GM19043 (cell line): Measurements from ENCODE around the gene MBNL3.
"Not testable (repeated sequence)": the region's sequence is repeated elsewhere in the genome, so short reads cannot be mapped to it uniquely, and the experiment has no call there.

Experiments used
- ATAC-seq: cut with Tn5 transposase; IDR thresholded peaks from one replicate; pipeline ENCODE4 v1.9.1; 2021; ENCODE audit warnings: low read depth; ENCODE audit not compliant: unreplicated experiment

Gene MBNL3

GRCh38 chrX:132480581-132481203, 8.1 kb downstream of the MBNL3 start:
- peak; percentile 83 for ATAC-seq

GRCh38 chrX:132474544-132475248, 14.1 kb downstream of the MBNL3 start:
- ATAC-seq = no peak

DNA sequence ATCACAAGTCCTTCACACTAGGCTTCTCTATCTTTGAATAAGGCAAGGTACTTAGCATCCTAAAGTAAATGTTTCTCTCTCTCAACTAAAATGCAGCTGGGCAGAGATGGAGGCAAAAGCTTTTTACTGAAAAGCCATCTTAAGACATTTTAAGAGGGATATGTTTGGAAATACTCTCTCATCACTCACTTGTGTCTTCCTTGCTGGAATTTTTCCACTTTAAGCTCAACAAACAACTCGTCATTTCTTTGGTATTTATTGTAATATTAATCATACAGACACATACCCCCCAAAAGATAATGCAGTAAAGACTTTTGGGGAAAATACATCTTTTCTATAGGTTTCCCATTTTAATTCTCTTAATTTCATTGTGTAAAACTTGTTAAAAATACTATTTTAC, 16.4 kb downstream of the MBNL3 start:
- ATAC-seq = no peak

- no peak for ATAC-seq
Measured at GRCh38 chrX:132470831-132471230, 18.0 kb downstream of the MBNL3 start.

- ATAC-seq = no peak
Measured at GRCh38 chrX:132470179-132470578, 18.7 kb downstream of the MBNL3 start.

DNA sequence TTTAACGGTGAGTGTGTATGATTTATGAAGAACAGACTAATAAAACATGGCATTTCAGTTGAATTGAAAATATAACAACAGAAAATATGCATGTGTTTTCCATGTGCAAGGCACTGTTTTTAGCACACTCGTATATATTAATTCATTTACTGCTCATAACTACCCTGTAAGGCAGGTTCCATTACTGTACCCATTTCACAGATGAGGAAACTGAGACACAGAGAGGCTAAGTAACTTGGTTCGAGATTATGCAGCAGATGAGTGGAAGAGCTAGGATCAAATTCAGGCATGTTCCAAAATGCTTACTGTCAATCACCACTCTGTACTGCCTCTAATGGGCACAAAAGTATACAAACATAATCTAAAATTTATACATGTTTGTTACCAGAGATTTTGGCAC, 20.4 kb downstream of the MBNL3 start:
- no peak for ATAC-seq

DNA sequence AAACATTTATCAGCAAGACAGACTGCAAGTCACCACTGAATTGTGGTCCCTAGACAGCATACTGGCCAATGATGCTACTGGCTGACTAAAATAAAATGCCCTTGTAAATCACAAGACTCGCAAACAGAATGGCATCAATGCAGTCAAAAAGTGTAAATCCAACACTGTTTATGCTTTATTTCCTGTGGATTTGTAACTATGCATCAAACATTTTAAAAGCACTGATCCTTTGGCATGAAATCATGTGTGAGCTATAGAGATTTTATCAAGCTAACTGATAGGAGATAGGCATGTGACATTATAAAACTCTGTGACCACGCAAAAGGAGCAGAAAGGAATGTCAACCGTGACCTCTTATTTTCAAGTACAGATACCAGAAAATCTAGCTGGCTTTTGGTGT, 20.8 kb downstream of the MBNL3 start:
- no peak for ATAC-seq

DNA sequence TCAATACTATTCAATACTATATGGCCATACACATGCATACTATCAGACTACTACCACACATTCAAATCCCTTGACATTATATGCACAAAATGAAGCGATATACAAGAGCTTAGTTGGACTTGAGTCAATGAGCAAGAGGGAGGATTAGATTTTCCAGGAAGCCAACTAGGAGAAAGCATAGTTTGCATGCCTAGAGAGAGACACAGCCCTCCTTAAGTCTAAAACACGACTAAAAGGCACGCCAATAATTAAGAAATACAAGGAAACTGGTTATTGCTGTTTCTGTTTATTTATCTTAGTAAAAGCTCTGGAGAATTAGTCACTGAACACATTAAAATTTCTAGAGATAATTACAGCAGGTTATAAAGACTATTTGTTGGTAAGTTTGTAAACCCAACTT, 21.8 kb downstream of the MBNL3 start:
- no peak for ATAC-seq

GRCh38 chrX:132463411-132463810, 25.4 kb downstream of the MBNL3 start:
- no peak for ATAC-seq

DNA sequence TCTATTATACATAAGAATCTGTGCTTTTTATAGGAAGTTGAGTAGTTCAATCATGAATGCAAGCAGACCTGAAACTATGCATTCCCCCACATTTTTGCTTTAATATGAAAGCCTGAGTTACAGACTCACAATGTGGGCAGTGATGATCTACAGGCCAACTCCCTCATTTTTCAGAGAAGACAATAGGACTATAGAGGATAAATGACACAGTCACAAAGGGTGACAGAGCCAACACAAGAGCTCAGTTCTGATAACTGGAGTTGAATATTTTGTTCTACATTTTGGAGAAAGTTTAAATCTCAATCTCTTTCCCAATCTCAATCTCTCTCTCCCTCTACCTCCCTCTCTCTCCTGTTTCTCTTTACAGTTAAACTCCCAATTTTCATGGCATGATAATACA, 27.0 kb downstream of the MBNL3 start:
- no peak for ATAC-seq

DNA sequence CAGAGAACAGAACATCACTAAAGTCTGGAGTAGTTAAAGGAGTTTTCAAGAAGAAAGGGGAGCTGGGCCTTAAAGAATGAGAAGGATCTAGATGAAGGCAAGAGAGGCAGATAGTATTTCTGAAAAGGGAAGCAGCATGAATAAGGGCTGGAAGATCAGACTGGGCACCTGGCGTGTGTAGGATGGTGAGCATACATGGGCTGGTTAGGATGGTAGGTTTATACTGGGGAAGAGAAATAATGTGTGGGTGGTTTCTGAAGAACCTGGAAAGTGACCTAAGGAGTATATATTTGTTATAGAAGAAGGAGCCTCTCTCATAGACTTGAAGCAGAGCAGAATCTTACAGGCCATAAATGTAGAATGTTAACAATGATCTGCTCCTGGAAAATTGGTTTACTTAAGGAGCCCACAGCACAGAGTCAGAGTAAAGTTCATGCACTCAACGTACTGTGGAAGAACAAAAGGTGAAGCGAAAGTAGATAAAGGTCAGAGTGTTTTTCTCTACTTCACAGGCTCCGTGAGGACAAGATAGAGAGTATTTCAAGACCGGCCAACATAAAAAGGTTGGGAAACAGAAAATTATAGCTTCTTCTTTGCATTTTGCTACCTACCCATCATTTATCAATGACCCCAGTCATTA, 35.8 kb downstream of the MBNL3 start:
- ATAC-seq = no peak

GRCh38 chrX:132445909-132446308, 42.9 kb downstream of the MBNL3 start:
- not testable (repeated sequence) for ATAC-seq

- ATAC-seq = no peak
Measured at GRCh38 chrX:132444936-132445335, 43.9 kb downstream of the MBNL3 start.

GRCh38 chrX:132443196-132444135, 45.4 kb downstream of the MBNL3 start:
- ATAC-seq = no peak

GRCh38 chrX:132442691-132443090, 46.1 kb downstream of the MBNL3 start:
- no peak for ATAC-seq

- no peak for ATAC-seq
Measured at GRCh38 chrX:132435222-132435621, 53.6 kb downstream of the MBNL3 start.

- no peak for ATAC-seq
Measured at GRCh38 chrX:132433551-132433950, 55.3 kb downstream of the MBNL3 start.

DNA sequence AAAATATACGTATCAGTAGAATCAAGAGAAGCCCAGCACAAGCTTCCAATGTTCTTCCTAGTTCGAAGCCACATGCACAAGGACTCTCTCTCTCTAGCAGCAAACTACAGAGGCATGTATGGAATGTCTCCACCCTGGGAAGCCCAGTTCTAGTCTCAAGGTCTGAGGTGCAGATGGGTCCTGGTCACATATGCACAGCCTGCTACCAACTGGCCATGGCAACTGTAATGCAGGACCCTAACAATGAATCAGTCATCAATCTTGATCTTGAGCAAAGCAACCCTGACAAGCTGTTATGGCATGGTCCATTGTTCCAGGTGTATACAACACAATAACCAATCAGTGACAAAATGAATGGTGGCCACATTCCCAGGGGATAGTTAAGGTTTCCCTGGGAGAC, 55.8 kb downstream of the MBNL3 start:
- ATAC-seq = no peak

DNA sequence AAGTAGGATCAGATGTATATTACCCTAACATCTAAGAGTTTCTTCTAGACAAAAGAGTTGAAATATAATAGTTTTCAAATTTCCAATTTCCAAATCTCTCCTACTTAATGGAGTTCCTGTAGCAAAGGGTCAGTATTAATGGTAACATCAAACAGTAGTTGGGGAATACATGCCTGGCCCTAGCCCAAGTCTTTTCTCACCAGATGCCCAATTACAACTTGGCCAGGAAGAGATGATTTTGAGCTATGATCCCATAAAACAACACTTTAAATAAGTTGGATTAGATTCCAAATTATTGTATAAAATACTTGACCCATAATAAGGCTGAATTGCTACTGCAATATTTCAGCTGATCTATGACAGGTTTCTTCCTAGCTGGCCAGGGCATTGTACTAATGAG, 59.9 kb downstream of the MBNL3 start:
- no peak for ATAC-seq

GRCh38 chrX:132426695-132427281, 62.0 kb downstream of the MBNL3 start:
- no peak for ATAC-seq
